Glomerular visceral epithelial cell (primary cell): ENCODE data around the gene TCF7L2.

Source experiments
- DNase-seq: peaks from one replicate; pipeline ENCODE4 v3.0.0-alpha.2; 2016; ENCODE audit errors: extremely low spot score

The TCF7L2 gene

DNA sequence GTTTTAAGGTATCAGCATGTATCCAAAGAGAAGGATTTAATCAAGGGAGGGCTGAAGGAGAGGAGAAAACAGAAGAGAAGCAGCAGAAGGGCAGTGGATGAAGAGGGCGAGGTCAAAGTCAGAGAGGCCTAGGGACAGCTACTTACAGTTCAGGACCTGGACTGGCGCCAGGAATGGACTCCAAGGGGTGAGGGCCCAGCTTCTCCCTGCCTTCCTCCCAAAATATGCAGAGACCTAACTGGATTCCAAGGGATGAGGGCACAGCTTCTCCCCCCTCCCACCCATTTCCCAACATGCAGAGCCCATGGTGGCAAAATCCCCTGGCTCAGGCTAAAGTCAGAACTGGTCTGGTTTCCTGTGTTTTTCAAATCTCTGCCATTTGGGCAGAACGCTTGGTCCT, 3.4 kb upstream of the TCF7L2 start:
- no peak for DNase-seq

DNA sequence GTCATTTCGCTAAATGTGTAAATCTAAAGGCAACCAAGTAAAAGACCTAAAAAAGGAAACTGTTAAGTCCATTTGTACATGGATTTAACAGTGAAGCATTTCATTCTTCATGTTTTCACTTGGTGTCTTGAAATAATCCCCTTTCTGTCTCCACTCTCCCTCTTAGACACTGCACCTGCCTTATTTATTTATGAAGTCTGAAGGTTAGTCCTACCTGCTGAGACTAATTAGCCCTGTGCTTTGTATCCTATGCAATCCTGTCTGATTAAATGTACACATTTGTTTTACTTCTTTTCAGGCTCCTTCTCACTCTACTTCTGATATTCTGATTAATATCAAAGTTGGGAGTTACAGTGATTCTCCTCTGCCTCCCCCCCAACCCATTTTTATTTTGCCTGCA, 1.9 kb upstream of the TCF7L2 start:
- no peak for DNase-seq

DNA sequence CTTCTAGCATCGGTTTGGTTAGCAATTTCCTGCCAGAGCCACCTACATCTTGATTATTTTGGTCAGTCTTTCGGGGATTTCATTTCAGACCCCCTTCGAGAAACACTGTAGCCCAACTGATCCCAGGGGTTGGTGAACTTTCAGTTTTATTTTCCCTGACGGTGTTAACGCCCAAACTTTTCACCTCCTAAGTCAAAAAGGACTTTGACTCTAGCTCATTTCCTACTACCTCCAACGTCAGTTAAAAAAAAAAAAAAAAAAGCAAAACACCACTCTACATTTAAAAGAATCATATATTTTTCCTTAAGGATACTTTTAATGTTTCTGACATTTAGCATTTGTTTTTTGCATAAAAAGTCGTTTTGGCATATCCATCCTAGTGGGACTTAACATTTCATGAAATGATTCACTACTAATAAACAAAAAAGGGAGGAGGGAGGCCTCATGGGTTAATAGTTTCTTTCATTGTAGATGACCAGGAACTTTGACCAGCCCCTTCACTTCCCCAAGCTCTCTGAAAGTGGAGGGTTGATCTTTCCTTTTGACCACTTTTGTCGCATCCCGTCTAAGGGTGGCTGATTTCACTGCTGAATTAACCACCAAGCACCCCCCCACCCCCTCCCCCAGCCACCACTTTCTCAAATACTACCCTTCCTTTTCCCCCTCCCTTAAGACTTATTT, 764 bp upstream of the TCF7L2 start:
- DNase-seq = no peak

DNA sequence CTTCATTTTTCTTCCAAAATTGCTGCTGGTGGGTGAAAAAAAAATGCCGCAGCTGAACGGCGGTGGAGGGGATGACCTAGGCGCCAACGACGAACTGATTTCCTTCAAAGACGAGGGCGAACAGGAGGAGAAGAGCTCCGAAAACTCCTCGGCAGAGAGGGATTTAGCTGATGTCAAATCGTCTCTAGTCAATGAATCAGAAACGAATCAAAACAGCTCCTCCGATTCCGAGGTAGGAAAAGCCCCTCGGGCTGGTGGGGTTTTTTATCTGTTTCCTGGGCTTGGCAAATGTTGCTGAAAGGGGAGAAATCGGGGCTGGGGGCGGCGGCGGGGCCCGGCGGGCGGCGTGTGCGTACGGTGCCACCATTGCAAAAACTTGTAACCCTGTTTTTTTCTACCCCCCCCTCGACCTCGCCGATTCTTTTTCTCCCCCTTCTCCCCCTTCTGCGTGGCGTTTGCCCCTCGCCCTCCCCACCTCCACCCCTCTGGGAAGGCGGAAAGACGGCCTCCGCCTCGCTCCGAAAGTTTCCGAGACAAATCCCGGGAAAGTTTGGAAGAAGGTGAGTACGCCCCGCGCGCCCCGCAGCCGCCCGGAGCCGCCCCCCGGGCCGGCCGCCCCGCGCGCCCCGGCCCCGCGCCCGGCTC, 789 bp downstream of the TCF7L2 start:
- DNase-seq = peak; percentile 46

DNA sequence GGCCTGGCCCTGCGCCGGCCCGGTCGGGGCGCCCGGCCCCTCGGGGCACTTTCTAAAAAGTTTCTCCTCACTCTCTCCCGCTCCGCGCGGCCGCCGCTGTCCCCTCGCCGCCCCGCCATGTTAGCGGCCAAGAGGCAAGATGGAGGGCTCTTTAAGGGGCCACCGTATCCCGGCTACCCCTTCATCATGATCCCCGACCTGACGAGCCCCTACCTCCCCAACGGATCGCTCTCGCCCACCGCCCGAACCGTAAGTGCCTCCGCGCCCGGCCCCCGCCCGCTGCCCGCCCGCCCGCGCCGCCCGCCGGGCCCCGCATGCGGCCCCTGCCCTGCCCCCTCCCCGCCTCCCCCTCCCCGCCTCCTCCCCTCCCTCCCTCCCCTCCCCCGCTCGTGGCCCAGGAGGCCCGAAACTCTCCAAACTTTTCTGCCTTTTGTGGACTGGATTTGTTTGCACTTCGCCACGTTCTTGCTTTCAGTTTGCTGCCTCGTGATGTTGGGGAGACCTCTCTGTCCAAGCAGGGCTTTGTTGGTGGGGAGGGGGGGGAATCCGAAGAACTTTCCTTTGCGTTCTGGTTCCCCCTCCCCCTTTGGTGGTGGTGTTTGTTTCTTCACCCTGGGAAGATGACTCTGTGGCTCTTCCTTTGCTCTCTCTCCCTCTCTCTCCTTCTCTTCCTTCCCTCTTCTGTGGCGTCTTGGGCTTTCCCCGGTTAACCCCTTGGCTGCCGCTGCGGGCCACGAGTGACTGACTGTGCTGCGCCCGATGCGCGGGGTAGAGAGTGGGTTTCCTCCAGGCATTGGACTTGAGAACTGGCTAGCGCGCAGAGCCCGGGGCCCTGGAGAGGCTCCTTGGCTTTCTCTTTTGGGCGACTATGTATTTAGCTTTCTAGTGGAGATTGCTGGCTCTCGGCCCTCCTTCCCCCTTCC, 1.6 kb downstream of the TCF7L2 start:
- DNase-seq = peak; percentile 83

DNA sequence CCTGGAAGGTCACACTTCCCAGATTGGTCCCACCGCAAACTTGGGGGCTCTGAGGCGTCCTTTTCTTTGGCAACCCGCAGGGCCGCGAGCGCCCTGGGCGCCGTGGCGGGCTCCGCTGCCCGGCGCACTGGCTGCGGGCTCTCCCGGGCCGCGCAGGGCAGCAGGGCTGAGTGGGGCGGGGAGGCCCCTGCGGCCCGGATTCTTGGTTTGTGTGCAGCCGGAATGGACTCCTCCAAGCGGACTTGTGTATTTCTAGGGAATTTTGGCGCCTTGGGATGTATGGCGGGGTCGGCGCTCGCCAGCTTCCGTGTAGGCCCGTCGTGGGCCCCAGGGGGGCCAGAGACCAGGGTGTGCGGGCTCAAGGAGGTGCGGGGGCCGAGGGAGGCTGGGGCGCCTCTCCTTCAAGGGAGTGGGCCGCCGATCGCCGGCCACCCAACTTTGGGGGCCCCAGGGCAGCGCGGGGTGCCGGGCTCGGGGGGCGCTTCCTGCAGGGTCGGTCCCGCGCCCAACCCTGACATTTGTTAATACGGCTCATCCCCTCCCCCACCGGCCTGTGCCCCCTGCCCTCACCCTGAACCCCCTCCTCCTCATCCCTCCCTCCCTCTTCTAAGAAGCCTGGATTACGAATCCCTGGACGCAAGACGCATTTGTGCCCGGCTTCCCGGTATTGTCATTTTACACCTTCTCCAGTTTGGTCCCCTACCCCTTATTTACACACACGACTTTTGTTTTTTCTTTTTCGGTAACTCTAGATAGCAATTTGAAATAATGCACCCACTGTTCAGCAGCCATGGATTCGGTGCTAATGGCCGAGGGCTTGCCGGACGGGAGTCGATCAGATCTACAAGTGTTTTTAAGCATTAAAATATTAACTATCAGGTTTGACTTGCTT, 2.5 kb downstream of the TCF7L2 start:
- peak; percentile 40 for DNase-seq

DNA sequence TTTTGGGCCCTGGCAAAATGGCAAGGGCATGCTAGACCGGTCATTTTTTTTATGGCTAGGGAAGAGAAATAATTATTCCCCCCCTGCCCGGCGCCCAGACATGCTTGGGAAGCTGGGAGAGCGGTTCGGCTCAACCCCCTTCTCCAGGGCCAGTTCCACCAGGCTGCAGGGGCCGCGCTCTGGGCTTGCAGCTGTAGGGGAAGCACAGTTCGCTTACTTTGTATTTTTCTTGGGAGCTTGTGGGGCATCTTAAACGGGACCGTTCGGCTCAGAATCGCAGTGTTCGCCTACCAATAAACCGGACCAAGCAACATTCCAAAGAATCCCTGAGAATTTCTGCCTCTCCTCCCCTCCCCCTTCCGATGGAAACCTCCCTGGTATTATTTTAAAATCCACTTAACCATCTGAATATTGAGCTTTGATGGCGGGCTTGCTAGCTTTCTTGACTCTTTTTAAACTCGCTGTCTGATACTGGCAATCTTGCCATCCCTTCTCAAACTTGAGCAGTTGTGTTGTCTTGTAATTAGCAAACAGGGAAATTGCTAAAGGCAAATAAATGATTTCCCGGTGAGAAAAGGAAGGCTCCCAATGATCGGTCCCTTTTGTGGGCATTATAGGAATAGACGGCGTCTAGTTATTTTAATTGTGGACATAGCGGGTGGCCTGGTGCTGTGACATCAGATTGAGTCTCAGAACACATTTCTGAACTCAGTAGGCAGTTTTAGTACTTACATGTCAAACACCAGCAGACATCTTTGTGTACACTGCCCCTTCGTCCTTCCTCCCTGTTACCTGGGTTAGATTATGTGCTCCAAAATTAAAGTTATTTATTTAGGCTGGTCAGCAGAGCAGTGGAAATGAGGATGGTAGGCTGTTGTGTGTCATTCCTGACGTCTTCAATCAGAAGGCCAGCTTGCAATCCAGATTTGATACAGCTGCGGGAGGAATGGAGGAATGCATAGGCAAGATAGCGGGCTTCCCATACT, 3.4 kb downstream of the TCF7L2 start:
- DNase-seq = peak; percentile 52

DNA sequence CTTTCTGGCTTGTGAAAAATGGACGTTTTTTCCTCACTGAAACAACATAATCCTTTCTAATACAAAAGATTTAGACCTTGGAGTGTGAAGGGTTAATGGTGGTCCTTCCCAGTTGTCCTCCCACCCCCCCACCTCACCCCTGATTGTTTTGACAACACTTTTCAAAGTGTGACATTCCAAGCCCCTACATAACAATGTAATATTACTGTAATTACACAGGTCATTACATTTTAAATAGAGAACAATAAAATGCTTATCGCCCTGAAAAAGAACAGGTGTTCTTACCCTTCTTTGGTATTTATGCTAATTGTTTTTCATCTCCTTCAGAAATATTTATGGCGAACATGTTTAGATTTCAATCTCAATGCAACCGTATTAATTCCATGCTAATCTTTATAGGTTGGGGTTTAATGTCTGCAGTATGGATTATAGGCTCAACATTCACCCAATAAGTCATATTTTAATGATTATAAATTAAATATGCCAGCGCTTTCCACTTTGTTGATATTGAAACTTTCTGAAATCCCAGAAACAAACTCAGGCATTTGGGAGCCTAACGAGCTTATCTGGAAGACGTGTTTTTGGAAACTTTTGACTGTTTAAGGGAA, 5.0 kb downstream of the TCF7L2 start:
- DNase-seq = no peak

DNA sequence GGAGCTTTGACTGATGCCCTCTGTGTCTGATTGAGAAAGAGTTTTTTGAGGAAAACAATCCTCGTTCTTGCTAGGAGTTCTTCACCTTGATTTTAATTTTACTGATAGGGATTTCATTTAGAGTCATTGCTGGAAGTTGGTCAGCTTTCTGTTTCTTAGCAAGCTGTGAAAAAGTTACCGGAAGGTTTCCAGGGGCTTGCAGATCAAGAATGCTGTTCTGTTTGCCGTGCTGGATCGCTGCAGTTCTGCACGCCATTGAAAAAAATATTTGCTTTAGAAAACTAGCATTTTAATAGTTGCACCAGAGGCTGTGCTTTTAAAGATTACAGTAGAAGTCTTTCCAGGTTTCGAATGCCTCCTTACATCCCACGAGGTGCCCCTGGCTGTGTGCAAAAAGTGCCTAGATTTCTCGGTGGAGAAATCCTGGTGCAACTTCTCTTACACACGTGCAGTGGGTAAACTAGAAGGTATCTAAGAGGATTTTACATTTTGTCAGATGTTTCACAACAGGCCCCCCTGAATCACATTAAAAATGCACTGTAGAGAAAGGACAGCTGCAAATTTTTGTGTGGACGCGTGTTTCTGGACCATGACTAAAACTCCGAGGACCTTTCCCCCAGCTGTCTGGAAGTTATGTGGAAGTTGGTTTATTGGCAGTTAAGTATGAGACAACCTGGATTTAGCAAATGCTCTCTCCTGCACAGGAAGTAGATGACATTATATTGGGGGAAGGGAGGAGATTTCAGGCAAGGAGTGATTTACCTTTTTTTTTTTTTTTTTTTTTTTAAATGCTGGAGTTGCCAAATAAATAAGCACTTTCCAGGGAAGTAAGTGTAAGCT, 5.8 kb downstream of the TCF7L2 start:
- peak; percentile 71 for DNase-seq

DNA sequence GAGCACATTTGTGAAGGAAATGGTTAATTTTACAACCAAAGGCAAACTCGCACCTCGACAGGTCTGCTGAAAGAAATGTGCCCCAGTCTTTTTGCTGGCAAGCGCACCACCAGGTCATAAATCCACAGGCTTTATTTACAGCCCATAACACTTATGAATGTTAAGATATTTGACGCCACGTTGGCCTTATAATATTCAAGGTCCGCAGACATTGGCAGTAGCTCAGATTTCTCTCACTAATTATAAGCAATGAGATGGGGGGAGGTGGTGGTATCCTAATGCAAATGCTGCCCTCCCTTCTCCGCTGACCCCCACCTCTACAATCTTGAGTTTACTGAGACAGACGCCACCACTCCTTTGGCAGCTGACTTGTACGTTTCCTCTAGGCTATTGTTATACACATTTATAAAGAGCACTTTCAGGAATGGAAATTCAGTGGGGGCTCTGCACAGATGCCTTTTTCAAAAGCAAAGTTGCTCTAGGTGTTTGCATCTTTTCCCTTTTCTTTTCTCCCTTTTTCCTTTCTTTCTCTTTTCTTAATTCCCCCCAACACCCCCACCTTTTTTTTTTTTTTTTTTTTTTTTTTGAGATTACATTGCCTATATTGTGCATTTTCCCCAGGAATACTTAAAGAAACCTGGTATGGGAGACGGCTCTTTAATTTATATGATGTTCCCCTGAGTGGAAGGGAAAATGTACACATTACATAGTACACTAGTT, 6.7 kb downstream of the TCF7L2 start:
- DNase-seq = no peak

DNA sequence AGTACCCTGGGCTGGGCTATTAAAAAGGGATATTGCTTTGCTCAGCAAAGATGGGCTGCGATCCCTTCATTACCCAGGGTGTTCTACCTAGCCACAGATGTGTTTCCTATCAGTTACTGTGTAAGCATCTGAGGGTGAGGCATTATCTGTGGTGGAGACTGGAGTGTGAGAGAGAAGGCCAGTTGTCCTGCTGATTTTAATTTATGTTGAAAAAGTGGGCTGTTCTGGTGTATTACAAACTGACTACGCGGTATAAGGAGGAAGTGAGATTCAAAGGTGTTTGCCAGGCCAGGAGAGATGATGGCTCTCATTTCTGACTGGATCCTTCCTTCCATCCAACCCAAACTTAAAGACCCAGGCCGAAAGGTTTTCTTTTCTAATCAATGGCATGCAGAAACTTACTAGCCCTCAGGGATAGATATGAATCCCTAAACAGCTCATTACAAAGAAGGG, 7.6 kb downstream of the TCF7L2 start:
- DNase-seq = no peak

DNA sequence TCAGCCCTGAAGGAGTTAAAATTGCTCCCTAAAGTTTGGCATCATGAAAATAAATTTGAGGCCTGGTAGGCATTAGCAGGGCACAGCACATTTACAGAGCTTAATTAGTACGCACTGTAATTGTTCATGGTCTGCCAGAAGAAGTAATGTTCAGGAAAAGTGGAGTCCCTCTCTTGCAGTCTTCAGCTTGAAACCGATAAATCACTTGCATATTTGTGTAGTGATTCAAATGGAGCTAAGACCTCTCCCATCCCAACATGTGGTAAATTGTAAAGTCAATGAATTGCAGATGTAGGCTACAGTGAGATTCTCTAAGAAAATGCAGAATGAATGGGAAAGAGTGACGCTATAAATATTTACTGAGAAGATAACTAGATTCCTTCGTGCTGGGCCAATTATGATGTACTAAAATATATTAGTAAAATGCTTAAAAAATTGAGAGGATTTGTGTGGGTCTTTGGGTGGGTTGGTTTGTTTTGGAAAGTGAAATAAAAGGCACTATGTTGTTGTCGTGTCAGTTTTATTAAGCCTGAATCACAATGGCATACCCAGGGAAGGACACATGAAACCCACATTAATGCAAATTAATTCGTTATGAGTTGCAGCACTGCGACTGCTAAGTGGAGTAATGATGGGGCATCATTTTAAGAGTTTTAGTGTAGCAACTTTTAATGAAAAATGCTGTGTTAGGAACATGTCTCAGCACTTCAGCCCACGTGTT, 8.4 kb downstream of the TCF7L2 start:
- peak; percentile 68 for DNase-seq

DNA sequence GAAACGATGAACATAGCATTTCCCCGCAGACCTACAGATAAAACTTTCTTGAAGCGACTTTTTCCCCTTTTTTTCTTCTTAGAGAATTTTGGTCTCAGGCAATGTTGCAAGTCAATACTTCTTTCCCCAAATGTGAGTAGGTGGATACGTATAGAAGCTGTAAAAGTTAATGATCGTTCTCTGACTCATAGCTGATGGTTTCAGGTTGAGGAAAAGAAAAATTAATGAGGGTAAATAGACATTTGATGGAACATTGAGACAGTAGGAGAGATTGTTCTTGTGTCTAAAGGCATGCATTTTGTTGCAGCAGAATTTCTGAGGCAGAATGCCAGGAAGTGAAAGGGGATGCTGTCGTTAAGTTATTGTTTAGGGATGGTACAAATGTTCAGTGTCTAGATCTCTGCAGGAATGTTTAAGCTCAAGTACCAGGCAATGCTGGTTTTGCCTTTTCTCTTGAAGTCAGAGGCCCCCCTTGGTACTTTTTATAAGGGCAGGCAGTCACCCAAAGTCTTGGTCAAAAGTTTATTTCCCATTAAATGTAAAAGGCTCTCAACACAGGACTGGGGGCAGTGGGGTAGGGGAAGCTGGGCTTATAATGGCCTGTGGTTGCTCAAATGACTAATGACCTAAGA, 9.3 kb downstream of the TCF7L2 start:
- DNase-seq = peak; percentile 58

DNA sequence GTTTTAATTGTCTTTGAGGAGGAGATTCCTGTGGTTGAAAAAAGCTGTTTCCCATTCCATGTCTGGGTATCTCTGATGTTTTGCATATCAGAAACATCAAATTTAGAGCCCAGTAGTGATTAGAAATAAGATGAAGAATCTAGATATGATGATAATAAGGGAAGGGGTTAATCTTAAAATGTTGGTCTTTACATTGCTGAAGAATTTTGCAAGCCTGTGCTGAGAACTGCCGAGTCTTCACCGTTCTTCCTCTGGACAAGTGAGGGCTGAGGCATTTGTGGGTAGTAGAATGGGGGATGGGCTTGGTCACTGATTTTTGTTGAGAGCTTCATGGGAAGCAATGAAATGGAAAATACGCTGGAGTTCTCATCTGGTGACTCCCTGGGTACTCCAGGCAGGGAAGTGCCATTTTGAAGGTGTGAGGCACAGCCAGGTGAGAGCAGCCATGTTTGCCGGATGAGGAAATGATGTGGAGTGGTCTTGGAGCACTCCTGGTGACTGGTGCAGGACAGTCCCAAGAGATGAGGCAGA, 10.2 kb downstream of the TCF7L2 start:
- DNase-seq = peak; percentile 68

DNA sequence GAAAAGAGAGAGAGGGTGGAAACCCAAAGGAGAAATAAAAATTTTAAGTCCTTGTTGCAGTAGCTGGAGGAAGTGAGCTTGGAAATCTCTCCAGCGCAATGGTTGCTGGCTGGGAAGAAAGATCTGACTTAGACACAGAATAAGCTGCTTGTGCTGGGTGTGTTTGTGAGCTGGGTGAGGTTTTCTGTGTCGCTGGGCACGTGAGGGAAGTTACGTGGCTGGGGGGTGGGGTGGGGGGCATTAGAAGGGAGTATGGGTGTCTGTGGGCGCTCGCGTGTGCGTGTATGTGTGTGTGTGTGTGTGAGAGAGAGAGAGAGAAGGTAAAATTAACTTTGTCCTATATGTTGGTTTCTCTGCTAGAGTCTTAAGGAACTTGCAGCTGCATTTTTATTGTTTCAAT, 11.6 kb downstream of the TCF7L2 start:
- DNase-seq = no peak

DNA sequence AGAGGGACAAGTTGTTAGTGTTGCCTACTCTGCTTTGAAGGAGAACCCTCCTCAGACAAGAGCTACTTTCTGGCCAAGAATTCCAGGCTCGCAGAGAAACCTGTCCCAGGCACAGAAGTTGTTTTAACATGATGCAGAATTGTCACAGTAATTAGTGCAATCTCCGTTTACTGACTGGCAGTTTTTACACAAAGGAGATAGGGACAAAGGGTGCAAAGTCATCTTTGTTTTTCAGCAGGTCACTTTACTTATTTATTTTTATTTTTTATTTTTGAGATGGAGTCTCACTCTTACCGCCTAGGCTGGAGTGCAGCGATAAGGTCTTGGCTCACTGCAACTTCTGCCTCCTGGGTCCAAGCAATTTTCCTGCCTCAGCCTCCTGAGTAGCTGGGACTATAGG, 12.3 kb downstream of the TCF7L2 start:
- no peak for DNase-seq

DNA sequence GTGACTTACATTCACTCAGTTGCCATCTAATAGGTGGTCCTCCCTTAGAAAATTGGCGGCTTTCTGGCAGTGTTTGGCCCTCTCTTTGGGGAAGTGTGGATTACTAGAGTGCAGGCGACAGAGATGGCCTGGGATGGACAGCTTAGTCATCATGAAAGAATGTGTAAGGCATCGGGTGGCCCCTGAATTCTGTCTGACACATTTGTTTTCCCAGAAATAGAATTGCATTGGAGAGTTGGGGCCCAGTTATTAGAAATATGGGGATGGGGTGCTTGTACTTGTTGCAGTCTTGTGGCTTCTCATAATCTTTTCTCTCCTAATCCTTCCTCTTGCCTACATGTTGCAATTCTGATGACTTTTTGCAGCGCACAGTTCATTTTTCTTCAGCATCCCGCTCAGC, 13.8 kb downstream of the TCF7L2 start:
- peak; percentile 44 for DNase-seq
